RKO (cell line): Measurements from ENCODE around the gene COMMD1.
"Not testable (repeated sequence)": the region's sequence is repeated elsewhere in the genome, so short reads cannot be mapped to it uniquely, and the experiment has no call there.

ENCODE experiments used
- DNase-seq: peaks from one replicate; pipeline ENCODE4 v3.0.0-alpha.2; 2016; ENCODE audit warnings: low spot score

Gene COMMD1

DNA sequence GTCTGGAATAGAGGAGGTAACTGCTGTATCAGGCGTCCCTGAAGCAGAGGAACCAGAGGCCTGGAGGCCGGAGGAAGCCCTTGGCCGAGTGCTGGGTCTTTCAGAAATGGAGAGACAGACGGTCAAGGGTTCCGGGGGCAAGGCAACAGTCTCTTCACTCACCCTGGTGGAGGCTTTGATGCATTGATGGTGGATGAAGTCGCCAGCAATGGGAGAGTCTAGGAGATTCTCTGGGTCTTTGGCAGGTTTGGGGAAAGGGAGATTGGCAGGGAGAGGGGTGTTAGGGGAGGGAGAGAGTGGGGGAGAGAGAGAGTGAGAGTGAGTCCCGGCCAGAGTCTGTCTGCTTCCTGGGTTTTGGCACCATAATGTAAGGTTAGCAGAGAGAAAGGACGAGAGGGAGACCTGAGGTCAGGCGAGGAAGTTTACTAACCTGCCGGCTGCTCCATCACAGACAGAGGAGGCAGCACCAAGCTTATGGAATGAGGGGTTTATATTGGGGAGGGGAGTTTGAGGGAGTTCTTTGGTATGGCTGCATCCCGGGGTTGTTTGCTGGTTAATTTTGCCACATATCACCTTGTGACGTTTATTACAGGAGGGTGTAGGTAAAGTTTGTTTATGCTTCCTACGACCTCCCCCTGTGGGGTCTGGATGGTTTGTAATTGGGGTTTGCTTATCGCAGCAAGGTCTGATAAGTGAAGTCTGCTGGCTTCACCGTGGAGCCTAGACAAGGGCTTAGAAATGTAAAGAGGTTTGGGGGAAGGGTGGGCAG lies 19.6 kb downstream of the COMMD1 start:
- no peak for DNase-seq

DNA sequence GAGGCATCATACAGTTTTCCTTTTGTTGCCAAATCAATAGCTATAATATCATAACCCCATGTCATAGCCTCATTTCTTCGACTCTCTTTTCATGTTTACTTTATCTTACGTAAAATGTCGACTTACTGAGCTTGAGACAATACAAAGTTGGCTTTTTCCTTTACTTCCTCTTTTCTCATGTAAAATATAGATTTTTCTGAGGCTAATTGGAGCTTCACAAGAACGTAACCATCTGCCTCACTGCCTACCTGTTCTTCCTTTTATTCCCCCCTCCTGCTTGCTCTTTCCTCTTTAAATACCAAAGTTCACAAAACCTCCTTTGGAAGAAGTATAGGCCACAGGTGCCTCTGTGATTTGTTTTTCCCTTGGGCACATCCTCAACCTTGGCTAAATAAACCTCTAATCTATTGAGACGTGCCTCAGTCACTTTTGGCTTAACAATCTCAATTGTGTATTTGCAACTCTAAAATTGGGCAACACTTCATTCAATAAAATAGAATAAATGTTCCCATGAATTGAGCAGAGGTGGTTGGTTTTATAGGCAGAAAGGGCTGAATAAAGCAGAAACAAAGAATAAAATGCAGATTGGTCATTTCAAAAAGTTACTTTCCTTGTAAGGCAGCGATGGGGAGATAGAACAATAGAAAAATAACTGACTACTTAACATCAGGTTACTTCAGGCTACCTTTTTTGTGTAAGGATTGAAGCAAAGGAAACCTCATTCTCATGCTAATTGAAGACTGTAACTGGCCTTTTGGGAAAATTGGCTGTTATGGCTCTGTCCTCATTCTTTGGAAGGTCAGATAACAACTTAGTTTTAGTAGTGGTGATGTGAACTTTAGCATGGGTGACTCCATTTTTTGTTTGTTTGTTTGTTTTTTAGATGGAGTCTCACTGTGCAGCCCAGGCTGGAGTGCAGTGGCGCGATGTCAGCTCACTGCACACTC lies 21.3 kb downstream of the COMMD1 start:
- no peak for DNase-seq

DNA sequence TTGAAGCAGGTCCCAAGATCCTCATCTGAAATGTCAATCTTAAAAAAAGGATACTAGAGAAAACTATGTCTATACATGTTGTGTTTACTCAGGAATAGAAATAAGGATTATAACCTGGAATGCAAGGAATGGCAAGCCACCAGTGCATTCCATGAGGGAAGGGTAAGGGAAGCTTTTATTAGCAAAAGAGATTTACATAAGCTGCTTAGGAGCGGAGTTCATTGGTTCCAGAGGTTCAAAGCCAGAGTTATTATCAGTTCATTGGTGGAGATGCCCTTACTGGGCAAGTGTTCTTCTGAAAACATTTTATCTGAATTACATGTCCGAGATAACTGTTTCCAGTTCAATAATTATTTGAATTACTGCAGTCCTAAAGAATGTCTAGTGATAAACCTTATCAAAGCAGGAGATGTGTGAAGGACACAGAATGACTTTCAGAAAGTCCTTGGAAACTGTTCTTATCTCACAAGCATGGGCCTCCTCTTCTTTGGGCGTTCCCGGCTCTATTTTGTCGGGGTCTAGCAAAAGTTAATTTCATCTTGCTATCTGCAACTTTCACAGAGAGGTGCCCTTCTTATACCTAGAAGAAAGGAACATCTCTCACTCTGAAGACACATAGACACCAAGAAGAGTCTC lies 23.5 kb downstream of the COMMD1 start:
- DNase-seq: no peak

DNA sequence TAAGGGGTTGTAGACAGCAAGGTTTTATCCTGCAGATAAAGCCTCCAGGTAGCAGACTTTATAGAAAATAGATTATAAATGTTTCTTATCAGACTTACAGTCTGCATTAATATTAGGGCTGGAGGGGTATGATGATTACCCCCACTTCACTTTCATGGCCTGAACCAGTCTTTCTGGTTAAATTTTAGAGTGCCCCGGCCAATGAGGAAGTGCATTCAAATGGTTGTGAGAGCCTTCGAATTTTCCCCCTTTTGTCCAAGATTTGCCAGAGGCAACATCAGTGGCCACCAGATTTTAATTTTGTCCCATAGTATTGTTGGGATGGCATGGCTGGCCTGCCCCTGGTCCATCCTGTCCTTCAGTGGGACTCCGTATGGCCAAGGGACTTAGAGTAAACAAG lies 31.6 kb downstream of the COMMD1 start:
- no peak for DNase-seq

DNA sequence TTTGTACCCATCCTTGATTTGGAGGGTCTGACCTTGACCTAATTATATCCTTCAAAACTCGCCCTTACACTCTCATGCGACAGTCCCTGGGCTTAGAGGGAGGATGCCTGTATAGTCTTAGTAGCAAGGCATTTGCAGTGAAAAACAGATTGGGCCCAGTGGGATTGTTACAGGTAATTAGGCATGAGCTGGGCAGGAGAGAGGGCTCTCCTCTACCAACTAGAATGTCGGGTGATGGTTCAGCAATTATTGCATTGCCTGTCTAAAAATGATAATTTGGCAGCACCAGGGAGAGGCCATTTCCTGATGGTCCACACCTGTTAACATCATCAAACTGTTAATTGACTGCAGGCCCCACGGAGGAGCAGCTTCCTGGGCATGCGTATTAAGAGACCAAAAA lies 32.4 kb downstream of the COMMD1 start:
- DNase-seq: no peak

DNA sequence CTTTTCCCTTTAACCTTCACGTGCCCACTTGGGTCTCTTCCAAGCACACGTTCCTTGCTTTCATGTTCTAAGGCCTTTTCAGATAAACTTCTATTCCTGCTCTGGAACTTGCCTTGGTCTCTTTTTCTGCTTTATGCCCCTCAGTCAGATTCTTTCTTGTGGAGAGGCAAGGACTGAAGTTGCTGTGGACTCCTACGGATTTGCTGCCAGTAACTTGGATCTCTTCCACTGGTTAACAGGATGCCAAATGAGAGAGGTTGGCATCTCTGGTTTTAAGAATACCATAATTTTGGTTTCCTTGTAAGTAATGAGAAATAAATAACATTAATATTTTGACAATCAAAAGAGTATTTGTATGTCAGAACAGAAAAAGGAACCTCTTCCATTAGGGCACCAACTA lies 33.0 kb downstream of the COMMD1 start:
- no peak for DNase-seq

DNA sequence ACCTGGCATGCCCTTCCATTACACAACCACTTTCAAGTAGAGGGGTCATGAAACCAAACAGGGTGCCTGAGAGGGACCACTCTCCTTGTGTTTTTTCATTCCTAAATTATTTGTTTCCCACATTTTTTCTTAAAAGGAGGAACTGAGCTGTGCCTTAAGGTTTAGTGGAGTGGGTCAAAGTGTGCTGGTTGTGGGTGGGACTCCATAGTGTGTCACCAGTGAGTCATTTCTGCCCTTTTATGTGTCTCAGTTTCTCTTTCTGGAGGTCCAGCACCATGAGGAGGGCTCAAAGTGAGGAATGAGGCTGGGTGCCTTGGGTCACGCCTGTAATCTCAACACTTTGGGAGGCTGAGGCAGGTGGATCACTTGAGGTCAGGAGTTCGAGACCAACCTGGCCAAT lies 37.8 kb downstream of the COMMD1 start:
- no peak for DNase-seq

DNA sequence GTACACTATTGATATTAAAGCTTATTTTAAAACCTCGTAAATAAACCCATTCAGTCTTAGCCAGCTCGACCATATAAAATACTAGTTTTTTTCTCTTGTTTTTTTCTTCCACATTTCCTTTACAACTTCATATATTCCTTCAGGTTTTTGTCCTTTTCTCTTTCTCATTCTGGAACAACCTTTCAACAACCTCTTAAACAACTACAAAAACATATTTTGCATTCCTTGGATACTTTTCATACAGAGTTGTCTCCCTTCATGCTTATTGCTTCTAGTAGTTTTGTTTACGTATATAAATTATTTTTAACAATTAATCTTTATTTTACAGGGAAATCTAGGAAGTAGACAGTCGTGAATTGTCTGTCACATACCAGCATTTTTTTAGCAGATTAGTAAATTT lies 41.2 kb downstream of the COMMD1 start:
- no peak for DNase-seq

DNA sequence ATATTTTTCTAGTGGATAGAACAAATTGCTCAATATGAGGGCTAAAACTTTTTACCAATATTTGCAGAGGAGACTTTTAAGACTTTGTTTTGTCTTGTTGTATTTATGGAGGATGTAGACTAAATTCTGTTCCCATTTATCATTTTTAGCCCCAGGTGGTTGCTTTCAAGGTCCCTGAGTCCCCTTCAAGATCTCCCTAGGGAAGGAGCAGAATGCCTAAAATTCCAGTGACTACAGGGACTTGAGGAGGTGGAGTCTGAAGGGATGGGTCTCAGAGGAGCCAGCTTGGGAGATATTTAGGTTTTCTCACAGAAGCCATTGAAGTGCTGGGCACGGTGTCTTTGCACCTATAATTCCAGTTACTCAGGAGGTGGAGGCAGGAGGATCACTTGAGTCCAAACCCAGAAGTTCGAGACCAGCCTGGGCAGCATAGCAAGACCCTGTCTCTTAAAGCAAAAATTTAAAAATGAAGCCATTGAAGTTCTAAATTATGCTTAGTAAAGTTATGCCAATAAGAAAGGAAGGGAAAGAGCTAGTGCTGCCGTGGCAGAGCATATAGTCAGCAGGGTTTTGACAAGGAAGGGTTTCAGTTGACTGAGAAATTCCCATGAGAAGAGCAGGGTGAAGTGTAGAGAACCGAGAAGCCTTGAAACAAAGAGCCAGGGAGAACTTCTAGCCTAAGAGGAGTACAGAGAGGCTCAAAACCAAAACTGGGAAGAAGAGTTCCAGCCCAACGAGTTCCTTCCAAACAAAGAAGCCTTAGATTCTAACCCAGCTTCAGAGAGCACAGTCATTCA lies 43.4 kb downstream of the COMMD1 start:
- DNase-seq: no peak

DNA sequence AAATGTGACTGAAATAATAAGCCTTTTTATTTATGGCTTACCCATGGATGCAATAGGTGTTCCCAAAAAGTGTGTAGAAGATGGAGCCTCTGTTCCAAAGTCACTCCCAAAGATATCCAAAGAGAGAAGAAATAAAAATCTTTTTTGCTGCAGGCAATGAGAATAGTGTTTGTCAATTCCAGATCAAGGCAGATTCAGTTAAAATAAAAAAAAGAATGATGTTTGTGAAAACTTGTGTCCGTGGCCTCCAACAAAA lies 43.9 kb downstream of the COMMD1 start:
- no peak for DNase-seq

DNA sequence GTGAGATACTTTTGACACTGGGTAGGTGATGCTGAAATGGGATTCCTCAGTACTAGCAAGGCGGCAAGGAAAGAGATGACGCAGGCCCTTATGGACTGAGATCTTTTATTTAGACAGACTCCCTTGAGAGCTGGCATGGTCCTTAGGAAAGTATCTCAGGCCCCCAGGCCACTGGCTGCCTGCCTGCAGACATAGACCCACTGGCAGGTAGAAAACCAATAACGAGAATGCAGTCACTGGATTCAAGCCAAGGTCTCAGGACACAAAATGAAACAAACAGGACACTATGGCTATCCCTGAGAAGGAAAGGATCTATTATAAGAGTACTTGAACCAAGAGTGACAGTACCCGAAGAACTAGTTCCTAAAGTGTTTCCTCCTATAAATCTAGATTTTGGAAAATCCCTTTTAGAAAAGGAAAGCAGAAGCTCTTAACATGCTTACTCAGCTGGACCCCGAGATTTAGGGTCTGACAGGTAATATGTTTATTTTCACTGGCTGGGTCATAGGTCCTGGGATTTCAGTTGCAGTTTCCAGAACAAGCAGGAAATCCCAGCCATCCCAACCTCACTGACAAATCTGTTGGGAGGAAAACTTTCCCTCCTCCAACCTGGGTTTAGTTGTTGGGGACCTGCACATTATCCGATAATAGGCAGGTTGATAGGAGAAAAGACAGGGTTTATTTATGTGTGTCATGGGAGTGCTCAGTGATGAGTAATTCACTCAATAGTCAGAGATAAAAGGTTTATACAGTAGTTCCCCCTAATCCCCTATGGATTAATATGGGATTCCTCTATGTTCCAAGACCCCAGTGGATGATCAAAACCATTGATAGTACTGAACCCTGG lies 44.5 kb downstream of the COMMD1 start:
- no peak for DNase-seq

DNA sequence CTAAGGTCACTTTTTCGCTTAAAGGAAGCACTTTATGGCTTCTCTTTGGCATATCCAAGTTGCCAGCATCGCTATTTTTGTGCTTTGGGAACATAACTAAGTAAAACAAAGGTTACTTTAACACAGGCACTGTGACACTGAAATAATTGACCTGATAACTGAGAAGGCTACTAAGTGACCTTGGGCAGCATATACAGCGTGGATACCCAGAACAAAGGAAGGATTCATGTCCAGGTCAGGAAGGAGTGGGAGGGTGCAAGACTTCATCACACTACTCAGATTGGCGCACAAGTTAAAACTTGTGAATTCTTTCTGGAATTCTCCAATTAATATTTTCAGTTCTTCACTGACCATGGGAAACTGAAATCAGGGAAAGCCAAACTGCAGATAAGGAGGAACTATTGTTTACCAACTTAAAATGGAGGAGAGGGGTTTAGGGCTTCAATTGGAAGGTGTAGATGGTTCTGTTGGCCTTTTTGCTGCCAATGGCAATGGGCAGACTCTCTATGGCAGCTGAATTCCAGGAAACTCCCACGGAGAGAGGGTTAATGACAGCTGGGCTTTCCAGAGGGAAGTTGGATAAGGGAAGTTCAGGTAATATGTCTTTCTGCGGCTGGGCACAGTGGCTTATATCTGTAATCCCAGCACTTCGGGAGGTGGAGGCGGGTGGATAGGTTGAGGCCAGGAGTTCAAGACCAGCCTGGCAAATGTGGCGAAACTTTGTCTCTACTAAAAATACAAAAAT lies 45.3 kb downstream of the COMMD1 start:
- DNase-seq: no peak

DNA sequence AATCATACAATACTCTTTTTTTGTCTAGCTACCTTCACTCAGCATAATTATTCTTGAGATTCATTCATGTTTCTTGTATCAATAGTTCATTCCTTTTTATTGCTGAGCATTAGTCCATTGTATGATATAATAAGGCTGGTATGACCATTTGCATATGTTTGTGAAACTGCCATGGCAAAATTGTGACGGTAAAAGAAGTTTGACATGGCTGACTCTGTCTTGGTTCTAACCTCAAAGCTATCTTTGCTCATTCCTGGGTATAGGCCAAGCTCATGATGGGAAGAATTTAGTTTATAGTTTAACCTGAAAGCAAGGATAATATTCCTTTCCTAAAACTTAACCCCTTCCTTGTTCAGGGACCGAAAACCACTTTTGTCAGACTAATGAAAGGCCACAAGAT lies 46.4 kb downstream of the COMMD1 start:
- no peak for DNase-seq

DNA sequence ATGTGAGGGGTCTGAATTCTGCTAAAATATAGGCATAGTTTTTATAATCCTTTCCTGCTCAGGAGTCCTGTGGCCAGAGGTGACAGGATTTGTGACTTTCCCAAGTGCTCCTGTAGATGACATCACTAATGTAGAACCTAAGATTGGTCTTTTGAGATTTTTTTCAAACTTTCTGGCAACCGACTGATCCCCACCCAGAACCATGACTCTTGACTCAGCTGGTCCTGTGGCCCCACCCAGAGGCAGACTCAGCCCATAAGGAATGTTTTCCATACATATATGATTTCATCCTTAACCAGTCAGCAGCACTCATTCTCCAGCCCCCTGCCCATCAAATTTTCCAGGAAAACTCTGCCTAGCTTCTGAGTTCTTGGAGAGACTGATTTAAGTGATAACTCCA lies 46.8 kb downstream of the COMMD1 start:
- DNase-seq: peak; percentile 21

DNA sequence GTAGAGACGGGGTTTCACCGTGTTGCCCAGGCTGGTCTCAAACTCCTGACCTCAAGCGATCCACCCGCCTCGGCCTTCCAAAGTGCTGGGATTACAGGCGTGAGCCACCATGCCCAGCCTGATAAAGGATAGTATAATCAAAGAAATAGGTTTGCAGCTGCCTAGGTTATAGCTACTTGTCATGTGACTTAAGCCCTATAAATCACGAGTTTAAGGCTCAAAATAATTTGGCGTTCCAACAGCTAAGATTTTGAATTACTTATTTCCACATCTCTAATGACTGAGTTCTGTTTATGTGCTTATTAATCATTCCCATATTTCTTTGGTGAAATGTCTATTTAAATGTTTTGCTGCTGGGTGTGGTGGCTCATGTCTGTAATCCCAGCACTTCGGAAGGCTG lies 49.4 kb downstream of the COMMD1 start:
- not testable (repeated sequence) for DNase-seq

DNA sequence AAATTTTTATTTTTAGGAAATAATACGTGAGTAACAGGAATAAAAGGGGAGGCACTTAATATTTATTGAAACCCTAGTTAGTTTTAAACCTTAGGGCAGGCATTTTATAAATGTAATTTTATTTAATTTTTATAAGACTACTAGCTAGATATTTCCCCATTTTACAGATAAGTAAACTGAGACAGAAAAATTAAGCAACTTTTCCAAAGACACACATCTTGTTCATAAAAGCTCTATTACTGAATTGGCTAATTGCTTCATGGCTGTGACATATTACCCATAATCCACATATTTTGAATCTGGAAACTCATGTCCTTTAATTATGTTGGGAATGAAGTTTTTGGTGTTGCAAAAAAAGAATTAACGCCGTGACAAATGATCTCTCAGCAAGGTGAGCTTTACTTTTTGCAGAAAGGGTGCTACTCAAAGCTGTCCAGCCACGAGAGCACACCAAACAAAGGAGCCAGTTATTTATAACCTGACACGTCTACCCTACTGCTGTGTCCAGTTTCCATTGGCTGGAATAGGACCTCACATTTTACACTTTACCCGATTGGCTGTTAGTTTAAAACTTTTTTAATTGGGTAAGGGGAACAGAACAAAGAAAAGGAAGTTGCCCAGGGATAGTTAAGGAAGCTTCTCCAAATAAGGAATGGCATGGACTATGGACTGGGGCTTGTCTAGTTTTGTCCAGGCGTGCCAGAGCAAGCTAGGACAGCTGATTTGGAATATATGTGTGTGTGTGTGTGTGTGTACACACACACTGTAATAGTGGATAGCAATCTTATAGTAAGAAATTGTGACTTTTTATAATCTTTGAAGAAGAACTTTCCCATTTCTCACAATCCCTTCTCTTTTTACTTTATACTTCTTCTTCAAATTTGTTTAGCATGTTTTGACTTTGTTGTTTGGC lies 54.2 kb downstream of the COMMD1 start:
- DNase-seq: no peak

DNA sequence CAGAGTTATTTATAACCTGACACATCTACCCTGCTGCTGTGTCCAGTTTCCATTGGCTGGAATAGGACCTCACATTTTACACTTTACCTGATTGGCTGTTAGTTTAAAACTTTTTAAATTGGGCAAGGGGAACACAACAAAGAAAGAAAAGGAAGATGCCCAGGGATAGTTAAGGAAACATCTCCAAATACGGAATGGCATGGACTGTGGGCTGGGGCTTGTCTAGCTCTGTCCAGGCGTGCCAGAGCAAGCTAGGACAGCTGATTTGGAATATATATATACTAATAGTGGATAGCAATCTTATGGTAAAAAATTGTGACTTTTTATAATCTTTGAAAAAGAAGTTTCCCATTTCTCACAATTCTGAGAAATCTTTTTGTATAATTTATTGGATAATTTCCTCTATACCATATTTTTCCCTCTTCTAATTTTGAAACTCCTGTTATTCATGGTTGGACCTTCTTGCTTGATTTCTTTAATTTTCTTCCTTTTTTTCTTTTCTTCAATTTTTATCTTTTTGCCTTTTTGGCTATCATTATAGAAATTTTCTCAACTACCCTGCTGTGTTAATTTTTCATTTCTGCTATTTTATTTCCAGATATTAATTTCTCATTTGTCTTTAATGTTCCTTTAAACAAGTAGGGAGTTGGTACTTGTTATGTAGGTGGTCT lies 55.9 kb downstream of the COMMD1 start:
- DNase-seq: no peak

DNA sequence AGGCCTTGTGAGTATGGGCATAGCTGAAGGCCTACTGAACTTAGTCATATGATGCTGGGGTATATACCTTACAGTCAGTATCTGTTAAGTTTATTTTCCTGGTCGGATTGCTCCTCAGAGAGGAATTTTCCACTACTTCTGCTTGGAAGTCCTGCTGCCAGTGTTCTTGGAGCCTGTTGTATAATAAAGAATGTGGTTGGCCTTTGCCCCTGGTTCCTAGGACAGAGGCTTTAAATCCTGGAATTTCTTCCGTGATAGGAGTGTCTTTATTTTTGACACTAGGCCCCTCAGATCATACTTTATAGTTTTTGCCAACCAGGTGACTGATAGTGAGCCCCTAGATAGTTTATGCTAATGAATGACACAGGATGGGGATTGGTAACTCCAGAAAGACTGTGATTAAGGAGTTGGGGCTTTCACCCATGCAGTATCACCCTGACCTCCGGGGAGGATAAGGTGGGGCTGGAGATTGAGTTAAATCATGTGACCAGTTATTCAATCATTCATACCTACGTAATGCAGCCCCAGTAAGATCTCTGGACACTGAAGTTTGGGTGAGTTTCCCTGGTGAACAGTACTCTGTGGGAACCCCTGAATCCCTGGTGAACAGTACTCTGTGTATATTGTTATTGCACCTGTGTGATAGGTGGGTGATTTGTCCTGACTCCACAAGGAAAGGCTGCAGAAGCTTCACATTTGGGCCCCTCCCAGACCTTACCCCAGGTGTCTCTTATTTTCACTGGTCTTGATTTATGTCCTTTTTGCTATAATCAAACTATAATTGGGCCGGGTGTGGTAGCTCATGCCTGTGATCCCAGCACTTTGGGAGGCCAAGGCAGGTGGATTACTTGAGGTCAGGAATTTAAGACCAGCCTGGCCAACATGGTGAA lies 56.9 kb downstream of the COMMD1 start:
- no peak for DNase-seq
